ENCODE measurements around the gene NTNG2.

DNA sequence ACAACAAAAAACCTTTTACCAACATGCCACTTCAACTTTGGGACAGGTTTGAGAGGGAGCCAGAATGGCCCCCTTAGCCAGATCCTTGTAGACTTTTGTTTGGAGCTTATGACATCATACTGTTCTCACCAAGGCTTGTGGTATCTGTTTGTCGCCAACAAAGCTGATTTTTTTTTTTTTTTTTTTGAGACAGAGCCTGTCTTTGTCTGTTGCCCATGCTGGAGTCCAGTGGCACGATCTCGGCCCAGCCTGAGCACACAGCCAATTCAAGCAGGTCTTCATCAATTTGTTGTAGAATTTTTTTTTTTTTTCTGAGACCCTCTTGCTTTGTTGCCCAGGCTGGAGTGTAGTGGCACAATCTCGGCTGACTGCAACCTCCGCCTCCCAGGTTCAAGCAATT, 26.4 kb upstream of the NTNG2 start:
- TF ChIP-seq POLR2A (IDR thresholded peaks at IDR 0.05; ENCODE audit: low read depth, low read length), result no peak
- TF ChIP-seq TAF1 (IDR thresholded peaks at IDR 0.05; ENCODE audit: low read depth, low read length), result no peak

Measured in GM12891 (cell line).